ENCODE results near the gene AMH. TPM values are rescaled to one million over a fixed set of nuclear protein-coding genes. Genes with fewer than 3 reads are reported as not detected.

AMH gene
- total and polyA plus RNA-seq, 2 of the 13 experiments (the other 11 are each of a cell fraction or from before 2014, with no cell fraction given) = 0.03 to 0.18 TPM

DNA sequence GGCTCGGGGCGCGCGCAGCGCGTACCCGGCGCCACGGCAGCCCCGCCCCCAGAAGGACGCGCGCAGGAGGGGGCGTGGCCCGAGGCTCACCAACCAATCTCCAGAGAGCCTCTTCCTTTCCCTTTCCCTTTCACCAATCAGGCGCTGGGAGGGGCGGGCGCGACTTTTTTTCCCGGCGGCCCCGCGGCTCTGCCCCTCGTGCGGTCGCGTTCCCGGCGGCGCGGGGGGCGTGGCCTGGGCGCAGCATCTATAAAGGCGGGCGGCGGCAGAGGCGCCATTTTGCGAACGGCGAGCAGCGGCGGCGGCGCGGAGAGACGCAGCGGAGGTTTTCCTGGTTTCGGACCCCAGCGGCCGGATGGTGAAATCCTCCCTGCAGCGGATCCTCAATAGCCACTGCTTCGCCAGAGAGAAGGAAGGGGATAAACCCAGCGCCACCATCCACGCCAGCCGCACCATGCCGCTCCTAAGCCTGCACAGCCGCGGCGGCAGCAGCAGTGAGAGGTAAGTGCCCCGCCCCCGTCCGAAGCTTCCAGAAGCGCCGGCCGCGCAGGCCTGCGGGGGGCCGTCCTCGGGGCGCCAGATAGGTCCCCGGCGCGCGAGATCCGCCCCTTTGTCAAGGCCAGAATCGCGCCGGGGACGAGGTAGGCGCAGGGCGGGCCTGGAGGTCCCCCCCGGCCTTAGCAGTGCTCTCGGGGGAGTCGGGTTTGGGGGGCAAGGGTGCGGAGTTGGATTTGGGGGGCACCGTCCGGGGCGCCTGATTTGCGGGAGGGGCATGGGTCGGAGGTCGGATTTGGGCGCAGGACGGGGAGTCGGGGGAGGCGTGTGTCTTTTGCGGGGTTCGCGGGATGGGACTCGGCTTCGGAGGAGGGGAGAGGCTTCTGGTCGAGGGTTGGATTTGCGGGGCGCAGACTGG lies 20.4 kb downstream of the AMH start (continued):
- TF ChIP-seq CREB3 (CRISPR knock-in tag; IDR thresholded peaks at IDR 0.05) (no peak), ZNF207 (IDR thresholded peaks at IDR 0.05; ENCODE audit: borderline replicate concordance) (no peak), TARDBP (CRISPR knock-in tag; IDR thresholded peaks at IDR 0.05) (no peak), ZNF12 (CRISPR knock-in tag; IDR thresholded peaks at IDR 0.05) (peak; percentile 58; the same call in 1 of the 2 replicates), KMT2A (CRISPR knock-in tag; IDR thresholded peaks at IDR 0.05) (peak; percentile 56; the same call in 1 of the 2 replicates), ZNF839 (CRISPR knock-in tag; IDR thresholded peaks at IDR 0.05; ENCODE audit: borderline replicate concordance) (no peak), KLF9 (CRISPR knock-in tag; IDR thresholded peaks at IDR 0.05; ENCODE audit: low read depth) (peak; percentile 93), ZBTB44 (CRISPR knock-in tag; IDR thresholded peaks at IDR 0.05) (peak; percentile 93), ZSCAN22 (CRISPR knock-in tag; IDR thresholded peaks at IDR 0.05) (no peak), MAFG (CRISPR knock-in tag; IDR thresholded peaks at IDR 0.05) (no peak), ZC3H4 (CRISPR knock-in tag; IDR thresholded peaks at IDR 0.05; ENCODE audit: borderline replicate concordance) (no peak)
- TF ChIP-seq, protein P1, sequence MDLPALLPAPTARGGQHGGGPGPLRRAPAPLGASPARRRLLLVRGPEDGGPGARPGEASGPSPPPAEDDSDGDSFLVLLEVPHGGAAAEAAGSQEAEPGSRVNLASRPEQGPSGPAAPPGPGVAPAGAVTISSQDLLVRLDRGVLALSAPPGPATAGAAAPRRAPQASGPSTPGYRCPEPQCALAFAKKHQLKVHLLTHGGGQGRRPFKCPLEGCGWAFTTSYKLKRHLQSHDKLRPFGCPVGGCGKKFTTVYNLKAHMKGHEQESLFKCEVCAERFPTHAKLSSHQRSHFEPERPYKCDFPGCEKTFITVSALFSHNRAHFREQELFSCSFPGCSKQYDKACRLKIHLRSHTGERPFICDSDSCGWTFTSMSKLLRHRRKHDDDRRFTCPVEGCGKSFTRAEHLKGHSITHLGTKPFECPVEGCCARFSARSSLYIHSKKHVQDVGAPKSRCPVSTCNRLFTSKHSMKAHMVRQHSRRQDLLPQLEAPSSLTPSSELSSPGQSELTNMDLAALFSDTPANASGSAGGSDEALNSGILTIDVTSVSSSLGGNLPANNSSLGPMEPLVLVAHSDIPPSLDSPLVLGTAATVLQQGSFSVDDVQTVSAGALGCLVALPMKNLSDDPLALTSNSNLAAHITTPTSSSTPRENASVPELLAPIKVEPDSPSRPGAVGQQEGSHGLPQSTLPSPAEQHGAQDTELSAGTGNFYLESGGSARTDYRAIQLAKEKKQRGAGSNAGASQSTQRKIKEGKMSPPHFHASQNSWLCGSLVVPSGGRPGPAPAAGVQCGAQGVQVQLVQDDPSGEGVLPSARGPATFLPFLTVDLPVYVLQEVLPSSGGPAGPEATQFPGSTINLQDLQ (CRISPR knock-in tag; IDR thresholded peaks at IDR 0.05) = peak; percentile 85
- TF ChIP-seq, protein P2, sequence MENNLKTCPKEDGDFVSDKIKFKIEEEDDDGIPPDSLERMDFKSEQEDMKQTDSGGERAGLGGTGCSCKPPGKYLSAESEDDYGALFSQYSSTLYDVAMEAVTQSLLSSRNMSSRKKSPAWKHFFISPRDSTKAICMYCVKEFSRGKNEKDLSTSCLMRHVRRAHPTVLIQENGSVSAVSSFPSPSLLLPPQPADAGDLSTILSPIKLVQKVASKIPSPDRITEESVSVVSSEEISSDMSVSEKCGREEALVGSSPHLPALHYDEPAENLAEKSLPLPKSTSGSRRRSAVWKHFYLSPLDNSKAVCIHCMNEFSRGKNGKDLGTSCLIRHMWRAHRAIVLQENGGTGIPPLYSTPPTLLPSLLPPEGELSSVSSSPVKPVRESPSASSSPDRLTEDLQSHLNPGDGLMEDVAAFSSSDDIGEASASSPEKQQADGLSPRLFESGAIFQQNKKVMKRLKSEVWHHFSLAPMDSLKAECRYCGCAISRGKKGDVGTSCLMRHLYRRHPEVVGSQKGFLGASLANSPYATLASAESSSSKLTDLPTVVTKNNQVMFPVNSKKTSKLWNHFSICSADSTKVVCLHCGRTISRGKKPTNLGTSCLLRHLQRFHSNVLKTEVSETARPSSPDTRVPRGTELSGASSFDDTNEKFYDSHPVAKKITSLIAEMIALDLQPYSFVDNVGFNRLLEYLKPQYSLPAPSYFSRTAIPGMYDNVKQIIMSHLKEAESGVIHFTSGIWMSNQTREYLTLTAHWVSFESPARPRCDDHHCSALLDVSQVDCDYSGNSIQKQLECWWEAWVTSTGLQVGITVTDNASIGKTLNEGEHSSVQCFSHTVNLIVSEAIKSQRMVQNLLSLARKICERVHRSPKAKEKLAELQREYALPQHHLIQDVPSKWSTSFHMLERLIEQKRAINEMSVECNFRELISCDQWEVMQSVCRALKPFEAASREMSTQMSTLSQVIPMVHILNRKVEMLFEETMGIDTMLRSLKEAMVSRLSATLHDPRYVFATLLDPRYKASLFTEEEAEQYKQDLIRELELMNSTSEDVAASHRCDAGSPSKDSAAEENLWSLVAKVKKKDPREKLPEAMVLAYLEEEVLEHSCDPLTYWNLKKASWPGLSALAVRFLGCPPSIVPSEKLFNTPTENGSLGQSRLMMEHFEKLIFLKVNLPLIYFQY (CRISPR knock-in tag; IDR thresholded peaks at IDR 0.05; ENCODE audit: borderline replicate concordance) = peak; percentile 50; the same call in 1 of the 2 replicates
- TF ChIP-seq, protein P3, sequence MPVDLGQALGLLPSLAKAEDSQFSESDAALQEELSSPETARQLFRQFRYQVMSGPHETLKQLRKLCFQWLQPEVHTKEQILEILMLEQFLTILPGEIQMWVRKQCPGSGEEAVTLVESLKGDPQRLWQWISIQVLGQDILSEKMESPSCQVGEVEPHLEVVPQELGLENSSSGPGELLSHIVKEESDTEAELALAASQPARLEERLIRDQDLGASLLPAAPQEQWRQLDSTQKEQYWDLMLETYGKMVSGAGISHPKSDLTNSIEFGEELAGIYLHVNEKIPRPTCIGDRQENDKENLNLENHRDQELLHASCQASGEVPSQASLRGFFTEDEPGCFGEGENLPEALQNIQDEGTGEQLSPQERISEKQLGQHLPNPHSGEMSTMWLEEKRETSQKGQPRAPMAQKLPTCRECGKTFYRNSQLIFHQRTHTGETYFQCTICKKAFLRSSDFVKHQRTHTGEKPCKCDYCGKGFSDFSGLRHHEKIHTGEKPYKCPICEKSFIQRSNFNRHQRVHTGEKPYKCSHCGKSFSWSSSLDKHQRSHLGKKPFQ (CRISPR knock-in tag; IDR thresholded peaks at IDR 0.05; ENCODE audit: insufficient replicate concordance) = peak; percentile 81
- TF ChIP-seq, protein P4, sequence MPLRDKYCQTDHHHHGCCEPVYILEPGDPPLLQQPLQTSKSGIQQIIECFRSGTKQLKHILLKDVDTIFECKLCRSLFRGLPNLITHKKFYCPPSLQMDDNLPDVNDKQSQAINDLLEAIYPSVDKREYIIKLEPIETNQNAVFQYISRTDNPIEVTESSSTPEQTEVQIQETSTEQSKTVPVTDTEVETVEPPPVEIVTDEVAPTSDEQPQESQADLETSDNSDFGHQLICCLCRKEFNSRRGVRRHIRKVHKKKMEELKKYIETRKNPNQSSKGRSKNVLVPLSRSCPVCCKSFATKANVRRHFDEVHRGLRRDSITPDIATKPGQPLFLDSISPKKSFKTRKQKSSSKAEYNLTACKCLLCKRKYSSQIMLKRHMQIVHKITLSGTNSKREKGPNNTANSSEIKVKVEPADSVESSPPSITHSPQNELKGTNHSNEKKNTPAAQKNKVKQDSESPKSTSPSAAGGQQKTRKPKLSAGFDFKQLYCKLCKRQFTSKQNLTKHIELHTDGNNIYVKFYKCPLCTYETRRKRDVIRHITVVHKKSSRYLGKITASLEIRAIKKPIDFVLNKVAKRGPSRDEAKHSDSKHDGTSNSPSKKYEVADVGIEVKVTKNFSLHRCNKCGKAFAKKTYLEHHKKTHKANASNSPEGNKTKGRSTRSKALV (CRISPR knock-in tag; IDR thresholded peaks at IDR 0.05) = peak; percentile 52; the same call in 1 of the 2 replicates

All from HepG2 (cell line).